Measurements from ENCODE around the gene ADAMTS17. TPM values are rescaled to one million over a fixed set of nuclear protein-coding genes. Genes with fewer than 3 reads are reported as not detected.

ADAMTS17 gene
- total RNA-seq, 1 experiment from 2014 or later: 4.2 TPM

- TF ChIP-seq CEBPB (IDR thresholded peaks at IDR 0.05; ENCODE audit: low read depth) (no peak), FOSL1 (IDR thresholded peaks at IDR 0.05; ENCODE audit: low read depth) (no peak), EGR1 (IDR thresholded peaks at IDR 0.05; ENCODE audit: low read depth) (no peak), ZFX (IDR thresholded peaks at IDR 0.05) (no peak), POLR2A (IDR thresholded peaks at IDR 0.05; ENCODE audit: borderline replicate concordance, extremely low read depth, insufficient read depth, insufficient read length) (no peak), SP1 (IDR thresholded peaks at IDR 0.05; ENCODE audit: low read depth) (no peak), TCF7L2 (IDR thresholded peaks at IDR 0.05; ENCODE audit: borderline replicate concordance, extremely low read depth, insufficient read depth, insufficient read length) (no peak), YY1 (IDR thresholded peaks at IDR 0.05; ENCODE audit: extremely low read depth, insufficient replicate concordance, low read depth, low read length) (no peak), CBX3 (IDR thresholded peaks at IDR 0.05; ENCODE audit: low read depth) (no peak), ELF1 (IDR thresholded peaks at IDR 0.05; ENCODE audit: borderline replicate concordance, low read depth) (no peak), EZH2phosphoT487 (IDR thresholded peaks at IDR 0.05; ENCODE audit: borderline replicate concordance) (no peak)
- H3K79me2 ChIP-seq (ENCODE audit: insufficient read depth, low read length): no peaks in the 10 kb centered on the region
- no peak overlapping the region for H3K4me2 ChIP-seq (ENCODE audit: low read length)
- POLR2A ChIA-PET: no interaction called here
- ATAC-seq (no peak), DNase-seq (ENCODE audit: low read depth, low spot score) (no peak)
- intact Hi-C loops (cut with micrococcal nuclease): no loop called here
- no peaks in the 10 kb centered on the region for H4K20me1 ChIP-seq (ENCODE audit: insufficient read depth)
- CTCF ChIA-PET: no interaction called here
- H3K9me3 ChIP-seq (ENCODE audit: control insufficient read depth in 1 of 2, insufficient read depth in 1 of 2, low read depth in 1 of 2, low read length in 2 of 2): no peaks in the 10 kb centered on the region
- H3K9me2 ChIP-seq (ENCODE audit: insufficient read depth): no peaks in the 10 kb centered on the region
- no peaks in the 10 kb centered on the region; a peak in 1 of 4 replicates for H3K4me1 ChIP-seq (ENCODE audit: control insufficient read depth in 1 of 2, insufficient read depth in 2 of 2, low read length in 2 of 2)
- no peak overlapping the region for H3K9ac ChIP-seq (ENCODE audit: low read length)
- no peaks in the 10 kb centered on the region for H3K27me3 ChIP-seq (ENCODE audit: insufficient read depth, low read length)
- no peak overlapping the region for H3K4me3 ChIP-seq (replicated peaks in 1 of 2; ENCODE audit: low read depth in 1 of 2, low read length in 2 of 2)
- H3K27ac ChIP-seq (ENCODE audit: low read depth, low read length): no peak overlapping the region
- no peak overlapping the region for H2AFZ ChIP-seq (ENCODE audit: low read depth, low read length, poor library complexity, severe bottlenecking)
- no peaks in the 10 kb centered on the region for H3K36me3 ChIP-seq (ENCODE audit: control insufficient read depth in 1 of 2, insufficient read depth in 2 of 2, low read length in 2 of 2)
- no TSS peak for BruUV-seq (replicated peaks)
- RAD21 ChIA-PET (ENCODE audit: low non-redundant PET in 1 of 2, low total read pairs in 2 of 2, uncharacterized antibody in 2 of 2, unreplicated experiment in 2 of 2): no interaction called here
Observed at GRCh38 chr15:100103828-100104227, 237.9 kb downstream of the ADAMTS17 start.

GRCh38 chr15:100101426-100102089 lies 240.2 kb downstream of the ADAMTS17 start:
- Histone ChIP-seq H3K27me3 (ENCODE audit: insufficient read depth, low read length) (no peaks in the 10 kb centered on the region), H3K9me2 (ENCODE audit: insufficient read depth) (no peaks in the 10 kb centered on the region), H4K20me1 (ENCODE audit: insufficient read depth) (no peaks in the 10 kb centered on the region), H3K4me3 (replicated peaks in 1 of 2; ENCODE audit: low read depth in 1 of 2, low read length in 2 of 2) (no peak overlapping the region), H3K79me2 (ENCODE audit: insufficient read depth, low read length) (no peaks in the 10 kb centered on the region), H3K9ac (ENCODE audit: low read length) (no peak overlapping the region), H3K27ac (ENCODE audit: low read depth, low read length) (no peak overlapping the region), H3K9me3 (ENCODE audit: control insufficient read depth in 1 of 2, insufficient read depth in 1 of 2, low read depth in 1 of 2, low read length in 2 of 2) (no peaks in the 10 kb centered on the region), H2AFZ (ENCODE audit: low read depth, low read length, poor library complexity, severe bottlenecking) (no peak overlapping the region), H3K4me1 (ENCODE audit: control insufficient read depth in 1 of 2, insufficient read depth in 2 of 2, low read length in 2 of 2) (no peaks in the 10 kb centered on the region), H3K36me3 (ENCODE audit: control insufficient read depth in 1 of 2, insufficient read depth in 2 of 2, low read length in 2 of 2) (no peaks in the 10 kb centered on the region), H3K4me2 (ENCODE audit: low read length) (no peak overlapping the region)
- DNase-seq (ENCODE audit: low read depth, low spot score) (no peak), ATAC-seq (no peak)
- ChIA-PET RAD21 (ENCODE audit: low non-redundant PET in 1 of 2, low total read pairs in 2 of 2, uncharacterized antibody in 2 of 2, unreplicated experiment in 2 of 2) (no interaction called here), CTCF (no interaction called here), POLR2A (no interaction called here)
- BruUV-seq (replicated peaks): no TSS peak
- intact Hi-C loops (cut with micrococcal nuclease): no loop called here
- TF ChIP-seq ZBTB33 (IDR thresholded peaks at IDR 0.05; ENCODE audit: extremely low read depth, insufficient replicate concordance, low read length) (no peak), EZH2 (IDR thresholded peaks at IDR 0.05) (no peak), ATF3 (IDR thresholded peaks at IDR 0.05) (no peak), EGR1 (IDR thresholded peaks at IDR 0.05; ENCODE audit: low read depth) (no peak), EZH2phosphoT487 (IDR thresholded peaks at IDR 0.05; ENCODE audit: borderline replicate concordance) (no peak), SRF (IDR thresholded peaks at IDR 0.05; ENCODE audit: low read depth) (no peak), POLR2AphosphoS5 (IDR thresholded peaks at IDR 0.05; ENCODE audit: low read depth, low read length) (no peak)

Data from HCT116 (cell line).